Left lung (tissue), 10 donors: ENCODE measurements around the gene NCBP3. TPM values are rescaled to one million over a fixed set of nuclear protein-coding genes. Genes with fewer than 3 reads are reported as not detected.

Experiments used
- ATAC-seq: fragments of 200-7000 bp; cut with Tn5 transposase; one replicate; pipeline ENCODE4 v1.9.1; 2020; ENCODE audit warnings: moderate library complexity
- DNase-seq, 4 donors: peaks; one replicate each; pipeline ENCODE4 v3.0.0-alpha.2; 2013 to 2020
- H3K27ac ChIP-seq, 2 donors: fragments of 200-600 bp; sonication (generic) in 1 of 2; one replicate each; pipeline versions ENCODE4 v1.5.0 to v1.8.0; 2020 to 2021
- H3K27me3 ChIP-seq, 2 donors: fragments of 200-600 bp; sonication (generic) in 1 of 2; one replicate each; pipeline versions ENCODE4 v1.5.0 to v1.8.0; 2020 to 2021
- H3K36me3 ChIP-seq, 2 donors: fragments of 200-600 bp; sonication (generic) in 1 of 2; one replicate each; pipeline versions ENCODE4 v1.5.0 to v1.8.0; 2020 to 2021
- H3K4me1 ChIP-seq, 2 donors: fragments of 200-600 bp; one replicate each; pipeline ENCODE4 v1.8.0; 2021
- H3K4me3 ChIP-seq, 2 donors: fragments of 200-600 bp; sonication (generic) in 1 of 2; one replicate each; pipeline versions ENCODE4 v1.5.0 to v1.8.0; 2020 to 2021; ENCODE audit warnings: mild to moderate bottlenecking in 1 of 2
- H3K9me3 ChIP-seq, 2 donors: fragments of 200-600 bp; sonication (generic) in 1 of 2; one replicate each; pipeline versions ENCODE4 v1.5.0 to v1.8.0; 2020 to 2021
- CTCF ChIP-seq, 2 donors: fragments of 200-600 bp; sonication (generic) in 1 of 2; IDR thresholded peaks; one replicate each; pipeline versions ENCODE4 v1.5.0 to v1.8.0; 2021; ENCODE audit warnings: antibody characterized with exemption in 2 of 2
- intact Hi-C, 2 donors: fragments of 100-400 bp; cut with DNase I; formaldehyde crosslinking; loops; one replicate each; pipeline versions ENCODE4 v1.11.2 to v1.14.2; 2022
- polyA plus RNA-seq, 6 donors: library from polyadenylated mRNA; unstranded; fragments of 120-200 nt; gene quantifications; one replicate each; pipeline ENCODE4 v1.2.1, GENCODE V29; 2013; ENCODE audit not compliant: insufficient read length in 6 of 6
- total RNA-seq, 2 donors: library from RNA; stranded (reverse); fragmentation: NEBNext Ultra II Directional; extraction: Animal tissue kit (Norgen Biotek cat#: 25700); gene quantifications; one replicate each; pipeline ENCODE4 v1.2.1, GENCODE V29; 2021
- donor health status: DM: no; HTN: yes; CAD: no.
- donor health status: DM: no; HTN: no; CAD: no.

Gene NCBP3
- total and polyA plus RNA-seq, 8 donors: 30.6 to 112 (median 104) TPM

GRCh38 chr17:3766779-3767178, 79.3 kb downstream of the NCBP3 start:
- no peak for DNase-seq
- Histone ChIP-seq H3K27me3 (no peaks in the 10 kb centered on the region), H3K4me1 (peaks cover 0 to 16% of the 10 kb centered on the region in 2 donors), H3K9me3 (no peaks in the 10 kb centered on the region), H3K27ac (no peak overlapping the region), H3K36me3 (no peaks in the 10 kb centered on the region), H3K4me3 (no peak overlapping the region)
- no peak for TF ChIP-seq CTCF (IDR thresholded peaks at IDR 0.05)
- ATAC-seq: no peak
- intact Hi-C loops: no loop called here

- intact Hi-C loops: no loop called here
- no peak for TF ChIP-seq CTCF (IDR thresholded peaks at IDR 0.05)
- no peak overlapping the region for H3K27ac ChIP-seq
- no peaks in the 10 kb centered on the region for H3K36me3 ChIP-seq
- H3K4me3 ChIP-seq: no peak overlapping the region
- no peaks in the 10 kb centered on the region for H3K9me3 ChIP-seq
- H3K4me1 ChIP-seq: peaks cover 0 to 16% of the 10 kb centered on the region in 2 donors
- DNase-seq (peak in 1 of 4 donors; percentile 41), ATAC-seq (no peak)
- no peaks in the 10 kb centered on the region for H3K27me3 ChIP-seq
These were observed 80.1 kb downstream of the NCBP3 start for GRCh38 chr17:3765981-3766380.

- no peaks in the 10 kb centered on the region for H3K36me3 ChIP-seq
- DNase-seq (peak in 1 of 4 donors; percentile 11), ATAC-seq (no peak)
- peaks cover 0 to 11% of the 10 kb centered on the region in 2 donors for H3K4me1 ChIP-seq
- intact Hi-C loops: no loop called here
- no peaks in the 10 kb centered on the region for H3K27me3 ChIP-seq
- peaks cover 0 to 6% of the 10 kb centered on the region in 2 donors for H3K9me3 ChIP-seq
- TF ChIP-seq CTCF (IDR thresholded peaks at IDR 0.05): no peak
- no peak overlapping the region for H3K4me3 ChIP-seq
- no peak overlapping the region for H3K27ac ChIP-seq
These were observed 82.3 kb downstream of the NCBP3 start for GRCh38 chr17:3763777-3764170.

GRCh38 chr17:3762922-3763776, 82.9 kb downstream of the NCBP3 start:
- H3K27ac ChIP-seq: no peak overlapping the region
- intact Hi-C loops: no loop called here
- no peak for TF ChIP-seq CTCF (IDR thresholded peaks at IDR 0.05)
- peak; percentile 12 for ATAC-seq
- no peaks in the 10 kb centered on the region for H3K36me3 ChIP-seq
- H3K9me3 ChIP-seq: peaks cover 0 to 6% of the 10 kb centered on the region in 2 donors
- DNase-seq: peak in 1 of 4 donors; percentile 27
- H3K27me3 ChIP-seq: no peaks in the 10 kb centered on the region
- no peak overlapping the region for H3K4me3 ChIP-seq
- H3K4me1 ChIP-seq: peaks cover 0 to 11% of the 10 kb centered on the region in 2 donors

- no peaks in the 10 kb centered on the region for H3K36me3 ChIP-seq
- no peak for TF ChIP-seq CTCF (IDR thresholded peaks at IDR 0.05)
- H3K4me3 ChIP-seq: no peak overlapping the region
- peak in 1 of 4 donors; percentile 59 for DNase-seq
- ATAC-seq: no peak
- H3K9me3 ChIP-seq: peaks cover 0 to 6% of the 10 kb centered on the region in 2 donors
- peaks cover 0 to 11% of the 10 kb centered on the region in 2 donors for H3K4me1 ChIP-seq
- no peaks in the 10 kb centered on the region for H3K27me3 ChIP-seq
- H3K27ac ChIP-seq: no peak overlapping the region
- intact Hi-C loops: no loop called here
These were observed 84.1 kb downstream of the NCBP3 start for GRCh38 chr17:3761918-3762380.
